K562 (cell line): ENCODE data around the gene CRYBB2. TPM values are rescaled to one million over a fixed set of nuclear protein-coding genes. Genes with fewer than 3 reads are reported as not detected.
A peak's percentile ranks its signal among the peaks of the same experiment; 100 is the strongest.

Experiments
- ATAC-seq: fragments of 200-7000 bp; cut with Tn5 transposase; 3 replicates; pipeline ENCODE4 v1.9.1; 2020; ENCODE audit warnings: moderate library complexity
- BruUV-seq: library from RNA; stranded (reverse); fragments of 400-500 nt; replicated peaks from 2 replicates; lab custom pipeline; 2021; lab: Mats Ljungman, UMichigan
- CTCF ChIA-PET: fragments of 300-600 bp; formaldehyde crosslinking; extraction: SDS; loops from one replicate; lab custom pipeline; 2021; ENCODE audit warnings: low intra/inter-chr PET ratio; lab: Yijun Ruan, JAX
- POLR2A ChIA-PET: fragments of 300-600, 350-650 bp; sonication (Branson Sonifier 250); formaldehyde crosslinking; extraction: SDS; loops from one replicate; lab custom pipeline; 2021; ENCODE audit warnings: antibody characterized with exemption, inconsistent platforms; lab: Yijun Ruan, JAX
- DNase-seq, 4 experiments: peaks; one replicate each; pipeline versions ENCODE4 v3.0.0 to v3.0.0-alpha.2; 2011 to 2018; ENCODE audit warnings: low spot score in 3 of 4, mixed read lengths in 3 of 4; ENCODE audit errors: extremely low read depth in 1 of 4
- FAIRE-seq: peaks from 2 replicates; lab custom pipeline; 2011; peaks lifted over from hg19 to GRCh38; lab: Jason Lieb, UNC
- H2AFZ ChIP-seq: 2 replicates; pipeline ENCODE4 v1.6.0; 2011; ENCODE audit warnings: low read depth, low read length, control low read depth, inconsistent platforms
- H3K27ac ChIP-seq: fragments of 200-600 bp; 3 replicates; pipeline ENCODE4 v1.8.0; 2011; ENCODE audit warnings: low read depth, mild to moderate bottlenecking, control low read depth, inconsistent platforms, low read length, moderate library complexity, mixed read lengths; ENCODE audit errors: extremely low read depth
- H3K27me3 ChIP-seq, 2 experiments: fragments of 300-600 bp in 1 of 2; 2 replicates in 1 of 2; 3 replicates in 1 of 2; pipeline versions ENCODE4 v1.6.0 to v1.8.0; 2011; ENCODE audit warnings: inconsistent platforms in 2 of 2, low read length in 2 of 2, mild to moderate bottlenecking in 1 of 2, mixed read lengths in 1 of 2, moderate library complexity in 1 of 2; ENCODE audit not compliant: control insufficient read depth in 2 of 2, insufficient read depth in 2 of 2
- H3K36me3 ChIP-seq: fragments of 300-600 bp; 3 replicates; pipeline ENCODE4 v1.8.0; 2011; ENCODE audit warnings: mild to moderate bottlenecking, low read length, inconsistent platforms; ENCODE audit not compliant: control insufficient read depth, insufficient read depth
- H3K4me1 ChIP-seq, 2 experiments: fragments of 200-600 bp in 1 of 2; replicated peaks in 1 of 2; 2 replicates in 1 of 2; 3 replicates in 1 of 2; pipeline versions ENCODE4 v1.5.1 to v1.8.0; 2011; ENCODE audit warnings: inconsistent platforms in 2 of 2, low read length in 2 of 2, mild to moderate bottlenecking in 1 of 2, mixed read lengths in 1 of 2, moderate library complexity in 1 of 2; ENCODE audit not compliant: control insufficient read depth in 2 of 2, insufficient read depth in 2 of 2
- H3K4me2 ChIP-seq: 2 replicates; pipeline ENCODE4 v1.6.1; 2011; ENCODE audit warnings: low read length, control low read depth, inconsistent platforms, mixed read lengths; ENCODE audit not compliant: insufficient read depth
- H3K4me3 ChIP-seq: fragments of 200-600 bp; sonication (generic), shearing (Covaris generic); 2 replicates; pipeline ENCODE4 v1.5.1; 2016; ENCODE audit warnings: control low read depth, inconsistent platforms
- H3K79me2 ChIP-seq: fragments of 200-600 bp; 3 replicates; pipeline ENCODE4 v1.8.0; 2011; ENCODE audit warnings: low read length, inconsistent platforms; ENCODE audit not compliant: control insufficient read depth, insufficient read depth
- H3K9ac ChIP-seq, 2 experiments: 2 replicates each; pipeline versions ENCODE4 v1.6.0 to v1.6.1; 2011; ENCODE audit warnings: low read depth in 2 of 2, low read length in 2 of 2, control low read depth in 1 of 2, inconsistent platforms in 1 of 2, mild to moderate bottlenecking in 1 of 2, mixed read lengths in 1 of 2; ENCODE audit not compliant: insufficient read depth in 1 of 2
- H3K9me1 ChIP-seq: one replicate; pipeline ENCODE4 v1.6.0; 2011; ENCODE audit warnings: inconsistent platforms, mild to moderate bottlenecking, low read length, moderate library complexity; ENCODE audit not compliant: control insufficient read depth, insufficient read depth
- H3K9me3 ChIP-seq: replicated peaks from 2 replicates; pipeline ENCODE4 v1.5.1; 2011; ENCODE audit warnings: low read depth, low read length, inconsistent platforms; ENCODE audit not compliant: control insufficient read depth, insufficient read depth
- H4K20me1 ChIP-seq: replicated peaks from 2 replicates; pipeline ENCODE4 v1.6.1; 2011; ENCODE audit warnings: low read length, inconsistent platforms, mixed read lengths; ENCODE audit not compliant: control insufficient read depth, insufficient read depth
- E4F1 ChIP-seq: fragments of 250-450 bp; sonication (Bioruptor Pico); IDR thresholded peaks from 2 replicates; pipeline ENCODE4 v1.5.0; 2021; ENCODE audit warnings: mild to moderate bottlenecking, borderline replicate concordance
- FOXA1 ChIP-seq: fragments of 450-650 bp; IDR thresholded peaks from 2 replicates; pipeline ENCODE4 v1.6.1; 2016; ENCODE audit warnings: mild to moderate bottlenecking, borderline replicate concordance
- HEY1 ChIP-seq: fragments of 250-450 bp; sonication (Bioruptor Pico); IDR thresholded peaks from 2 replicates; pipeline ENCODE4 v1.5.0; 2020; ENCODE audit warnings: mild to moderate bottlenecking, moderate library complexity, borderline replicate concordance
- KLF16 ChIP-seq: IDR thresholded peaks from 2 replicates; pipeline ENCODE4 v1.6.1; 2016; ENCODE audit warnings: antibody characterized with exemption
- MCM3 ChIP-seq: fragments of 450-650 bp; IDR thresholded peaks from 2 replicates; pipeline ENCODE4 v1.6.1; 2016
- NFE2 ChIP-seq: IDR thresholded peaks from 2 replicates; pipeline ENCODE4 v1.6.1; 2014; ENCODE audit warnings: antibody characterized with exemption, low read depth
- RAD21 ChIP-seq, 2 experiments: fragments of 250-450 bp in 1 of 2; fragments of 450-650 bp in 1 of 2; sonication (Bioruptor Pico) in 1 of 2; formaldehyde crosslinking in 1 of 2; IDR thresholded peaks in 1 of 2; conservative IDR thresholded peaks in 1 of 2; 2 replicates each; pipeline versions ENCODE4 v1.4.0 to v1.8.0; 2020 to 2022; ENCODE audit warnings: mild to moderate bottlenecking in 2 of 2, moderate library complexity in 1 of 2
- RAD51 ChIP-seq: fragments of 450-650 bp; IDR thresholded peaks from 2 replicates; pipeline ENCODE4 v1.7.1; 2016; ENCODE audit warnings: low read depth, mild to moderate bottlenecking, borderline replicate concordance
- SIRT6 ChIP-seq: IDR thresholded peaks from one replicate; pipeline ENCODE4 v1.6.1; 2012; ENCODE audit warnings: low read depth, mild to moderate bottlenecking, control low read depth, inconsistent platforms, low read length, moderate library complexity
- STAG1 ChIP-seq: sonication (generic); formaldehyde crosslinking; IDR thresholded peaks from 2 replicates; pipeline ENCODE4 v1.5.0; 2020; ENCODE audit warnings: missing genetic modification reagents, borderline replicate concordance
- ZNF140 ChIP-seq: fragments of 250-450 bp; sonication (Bioruptor Pico); IDR thresholded peaks from 2 replicates; pipeline ENCODE4 v1.8.0; 2021; ENCODE audit warnings: moderate library complexity, mild to moderate bottlenecking, inconsistent platforms
- ZNF436 ChIP-seq: fragments of 250-450, 450-650 bp; sonication (Bioruptor Pico); formaldehyde crosslinking; IDR thresholded peaks from 2 replicates; pipeline ENCODE4 v1.7.0; 2020; ENCODE audit warnings: mild to moderate bottlenecking
- WGBS: fragments of 100-300 bp; shearing (Covaris generic); methylation state at CpG from one replicate; pipeline ENCODE4 v1.1.6; 2016; ENCODE audit warnings: low coverage, mixed read lengths; ENCODE audit not compliant: insufficient coverage; ENCODE audit errors: missing lambda C conversion rate; 5-methylcytosine and 5-hydroxymethylcytosine counted together
- in situ Hi-C: fragments of 300-500 bp; cut with MboI; formaldehyde crosslinking; loops from 4 replicates; pipeline ENCODE4 v1.15.0; 2018; ENCODE audit warnings: inconsistent platforms, mixed read lengths
- intact Hi-C: fragments of 100-400 bp; cut with micrococcal nuclease; formaldehyde crosslinking; loops from 2 replicates; pipeline ENCODE4 v1.14.2; 2022
- polyA plus RNA-seq, 8 experiments: library from polyadenylated mRNA; depleted of rRNA in 4 of 8; stranded (reverse) in 5 of 8; unstranded in 3 of 8; fragments of >200 nt; fragmentation: Nextera tagmentation in 2 of 8; fragmentation: Illumina TruSeq in 1 of 8; extraction: Ambion mirVana in 2 of 8; extraction: Trizol in 1 of 8; gene quantifications; 2 replicates each; pipeline versions ENCODE4 v1.2.1 to v1.2.3, GENCODE V29; 2011 to 2014; ENCODE audit warnings: inconsistent platforms in 1 of 8, missing spikeins in 1 of 8
- total RNA-seq, 7 experiments: library from RNA; depleted of rRNA in 6 of 7; stranded (reverse); fragments of >200 nt in 6 of 7; fragmentation: Illumina TruSeq in 2 of 7; extraction: Trizol in 2 of 7; gene quantifications; 2 replicates each; pipeline versions ENCODE4 v1.2.1 to v1.2.3, GENCODE V29; 2011 to 2021; ENCODE audit warnings: low replicate concordance in 1 of 7
- TF ChIP-seq, protein P1 (sequence below), 3 experiments: IDR thresholded peaks in 2 of 3; conservative IDR thresholded peaks in 1 of 3; 2 replicates each; pipeline ENCODE4 v1.5.1; 2011 to 2012; ENCODE audit warnings: low read length in 3 of 3, mild to moderate bottlenecking in 3 of 3, control low read depth in 2 of 3, improper control_type of control experiment in 1 of 3, inconsistent platforms in 1 of 3, low read depth in 1 of 3, mixed read lengths in 1 of 3, moderate library complexity in 1 of 3; ENCODE audit not compliant: insufficient read depth in 2 of 3
- TF ChIP-seq, protein P2 (sequence below), 2 experiments: IDR thresholded peaks in 1 of 2; conservative IDR thresholded peaks in 1 of 2; 2 replicates each; pipeline ENCODE4 v1.6.1; 2016; ENCODE audit warnings: low read depth in 2 of 2, mild to moderate bottlenecking in 1 of 2, missing compliant biosample characterization in 1 of 2, missing genetic modification characterization in 1 of 2, moderate library complexity in 1 of 2

The CRYBB2 gene
- total and polyA plus RNA-seq, 9 of the 15 experiments (the other 6 are each of a cell fraction or from before 2014, with no cell fraction given) = not detected

- DNase-seq (peak; percentile 57 to 62 (median 61)), FAIRE-seq (peak; percentile 74), ATAC-seq (peak; percentile 86)
- Histone ChIP-seq H3K27me3 (peaks cover 4 to 19% of the 10 kb centered on the region in 2 experiments; a peak in 2 of 5 replicates), H3K4me3 (no peak overlapping the region), H3K79me2 (no peaks in the 10 kb centered on the region), H2AFZ (no peak overlapping the region), H3K9me3 (no peaks in the 10 kb centered on the region), H4K20me1 (0 out of 2 replicates have a peak, but pooled peaks cover 3% of the 10 kb centered on the region), H3K36me3 (no peaks in the 10 kb centered on the region), H3K4me1 (no peaks in the 10 kb centered on the region; a peak in 1 of 5 replicates), H3K9me1 (no peaks in the 10 kb centered on the region), H3K4me2 (no peak overlapping the region), H3K27ac (no peak overlapping the region), H3K9ac (no peak overlapping the region)
- in situ Hi-C loops (loop anchor here (10.0 to 25.0 kb wide), 2 partner anchors 132 to 1135 kb away; no protein-coding TSS in a partner anchor), intact Hi-C loops (no loop called here)
- WGBS = 1% methylated on average over 10 of the region's 15 CpGs
- BruUV-seq = no TSS peak
- POLR2A ChIA-PET = interaction anchor here (0.5 to 0.6 kb wide), 2 partner anchors 10 to 165 kb away, joined by 3 read pairs; no protein-coding TSS in a partner anchor
- CTCF ChIA-PET = no interaction called here
- TF ChIP-seq ZNF436 (CRISPR knock-in tag) (no peak), KLF16 (peak; percentile 18; the same call in 1 of the 2 replicates), RAD51 (no peak), ZNF140 (no peak), HEY1 (CRISPR knock-in tag) (no peak), NFE2 (no peak), E4F1 (CRISPR knock-in tag) (no peak), FOXA1 (no peak), MCM3 (no peak), STAG1 (CRISPR knock-in tag) (peak; percentile 67; the same call in 1 of the 2 replicates), RAD21 (CRISPR knock-in tag; conservative IDR thresholded peaks at IDR 0.05 in 1 of 2, IDR thresholded peaks at IDR 0.05 in 1 of 2) (peak; percentile 26 to 70), SIRT6 (no peak)
- TF ChIP-seq, protein P1, sequence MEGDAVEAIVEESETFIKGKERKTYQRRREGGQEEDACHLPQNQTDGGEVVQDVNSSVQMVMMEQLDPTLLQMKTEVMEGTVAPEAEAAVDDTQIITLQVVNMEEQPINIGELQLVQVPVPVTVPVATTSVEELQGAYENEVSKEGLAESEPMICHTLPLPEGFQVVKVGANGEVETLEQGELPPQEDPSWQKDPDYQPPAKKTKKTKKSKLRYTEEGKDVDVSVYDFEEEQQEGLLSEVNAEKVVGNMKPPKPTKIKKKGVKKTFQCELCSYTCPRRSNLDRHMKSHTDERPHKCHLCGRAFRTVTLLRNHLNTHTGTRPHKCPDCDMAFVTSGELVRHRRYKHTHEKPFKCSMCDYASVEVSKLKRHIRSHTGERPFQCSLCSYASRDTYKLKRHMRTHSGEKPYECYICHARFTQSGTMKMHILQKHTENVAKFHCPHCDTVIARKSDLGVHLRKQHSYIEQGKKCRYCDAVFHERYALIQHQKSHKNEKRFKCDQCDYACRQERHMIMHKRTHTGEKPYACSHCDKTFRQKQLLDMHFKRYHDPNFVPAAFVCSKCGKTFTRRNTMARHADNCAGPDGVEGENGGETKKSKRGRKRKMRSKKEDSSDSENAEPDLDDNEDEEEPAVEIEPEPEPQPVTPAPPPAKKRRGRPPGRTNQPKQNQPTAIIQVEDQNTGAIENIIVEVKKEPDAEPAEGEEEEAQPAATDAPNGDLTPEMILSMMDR (IDR thresholded peaks at IDR 0.05 in 2 of 3, conservative IDR thresholded peaks at IDR 0.05 in 1 of 3; ENCODE audit: insufficient read depth in 2 of 3, low read depth in 1 of 3, low read length in 3 of 3) = peak; percentile 70 to 75 (median 73)
- TF ChIP-seq, protein P2, sequence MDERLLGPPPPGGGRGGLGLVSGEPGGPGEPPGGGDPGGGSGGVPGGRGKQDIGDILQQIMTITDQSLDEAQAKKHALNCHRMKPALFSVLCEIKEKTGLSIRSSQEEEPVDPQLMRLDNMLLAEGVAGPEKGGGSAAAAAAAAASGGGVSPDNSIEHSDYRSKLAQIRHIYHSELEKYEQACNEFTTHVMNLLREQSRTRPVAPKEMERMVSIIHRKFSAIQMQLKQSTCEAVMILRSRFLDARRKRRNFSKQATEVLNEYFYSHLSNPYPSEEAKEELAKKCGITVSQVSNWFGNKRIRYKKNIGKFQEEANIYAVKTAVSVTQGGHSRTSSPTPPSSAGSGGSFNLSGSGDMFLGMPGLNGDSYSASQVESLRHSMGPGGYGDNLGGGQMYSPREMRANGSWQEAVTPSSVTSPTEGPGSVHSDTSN (CRISPR knock-in tag; IDR thresholded peaks at IDR 0.05; ENCODE audit: low read depth) = no peak
- TF ChIP-seq, protein P2 (tag; conservative IDR thresholded peaks at IDR 0.05; ENCODE audit: low read depth) = no peak
These were observed 17.0 kb upstream of the CRYBB2 start for GRCh38 chr22:25202290-25202921.
